ENCODE data around the gene RPLP2.
A peak's percentile ranks its signal among the peaks of the same experiment; 100 is the strongest.

The RPLP2 gene

DNA sequence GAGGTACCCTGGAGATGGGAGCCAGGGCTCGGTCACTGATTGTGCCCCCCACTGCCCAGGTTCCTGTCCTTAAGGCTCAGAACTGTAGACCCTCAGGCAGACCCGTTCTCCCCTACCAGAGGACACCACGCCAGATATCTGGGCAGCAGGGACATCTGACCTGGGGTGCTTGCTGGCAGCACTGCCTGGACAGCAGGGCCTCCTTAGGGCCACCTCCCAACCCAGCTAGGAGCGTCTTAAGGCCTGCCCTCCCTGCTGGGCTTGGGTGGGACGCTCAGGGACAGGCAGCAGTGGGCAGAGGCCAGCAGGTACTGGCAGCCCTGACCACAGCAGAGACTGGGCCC lies 29.5 kb downstream of the RPLP2 start:
- no peak for DNase-seq

GRCh38 chr11:839875-840617 lies 30.3 kb downstream of the RPLP2 start:
- no peak for DNase-seq

DNA sequence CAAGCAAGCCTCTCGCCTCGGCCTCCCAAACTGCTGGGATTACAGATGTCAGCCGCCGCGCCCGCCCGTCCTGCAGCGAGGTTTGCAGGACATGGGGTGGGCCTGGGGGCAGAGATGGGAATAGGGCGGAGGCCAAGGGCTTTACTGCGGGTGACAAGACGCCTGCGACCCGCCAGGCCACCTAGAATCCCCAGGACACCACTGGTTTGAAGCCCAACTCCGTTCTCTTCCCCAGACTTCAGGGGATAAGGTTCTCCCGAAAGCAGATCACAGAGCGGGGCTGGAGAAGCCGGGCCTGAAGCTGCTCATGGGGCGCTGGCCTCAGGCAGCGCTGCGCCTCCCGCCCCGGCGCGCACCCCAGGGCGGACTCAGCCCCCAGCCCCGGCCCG lies 32.2 kb downstream of the RPLP2 start:
- DNase-seq: peak; percentile 16

DNA sequence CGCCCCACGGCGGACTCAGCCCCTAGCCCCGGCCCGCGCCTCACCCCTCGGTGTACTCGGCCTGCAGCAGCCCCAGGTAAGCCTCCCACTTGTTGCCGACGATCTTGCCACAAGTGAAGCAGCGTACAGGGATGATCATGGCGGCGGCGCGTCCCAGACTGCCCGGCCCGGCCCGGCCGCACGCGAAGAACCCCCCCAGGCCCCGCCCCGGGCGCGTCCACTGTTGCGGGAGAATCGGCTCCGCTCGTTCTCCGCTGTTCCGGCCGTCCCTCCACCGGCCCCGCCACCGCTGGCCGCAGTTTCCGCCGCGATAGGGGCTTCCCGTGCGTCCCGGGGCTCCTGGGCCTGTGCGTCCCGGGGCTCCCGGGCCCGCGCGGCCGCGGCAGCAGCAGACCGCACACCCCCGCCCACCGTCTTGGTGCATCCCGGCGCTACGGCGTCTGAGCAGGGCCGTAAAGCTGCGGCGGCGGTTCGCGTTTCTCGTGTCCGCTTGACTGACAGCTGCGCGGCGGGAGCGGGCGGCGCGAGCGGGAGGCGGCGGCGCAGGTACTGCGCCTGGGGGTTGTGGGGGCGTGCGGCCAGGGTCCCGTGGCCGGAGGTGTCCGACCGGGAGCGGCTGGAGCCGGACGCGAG lies 32.7 kb downstream of the RPLP2 start, which contains the start of the genes POLR2L and TSPAN4:
TSS of gene POLR2L (minus strand) at position 160 of the 633 bp plus-strand sequence. CDS start at position 139, 21 bp downstream.
TSS of gene TSPAN4 (plus strand) at position 483 of the 633 bp plus-strand sequence. CDS start 7,453 bp downstream, outside the sequence.
- DNase-seq: peak; percentile 88

DNA sequence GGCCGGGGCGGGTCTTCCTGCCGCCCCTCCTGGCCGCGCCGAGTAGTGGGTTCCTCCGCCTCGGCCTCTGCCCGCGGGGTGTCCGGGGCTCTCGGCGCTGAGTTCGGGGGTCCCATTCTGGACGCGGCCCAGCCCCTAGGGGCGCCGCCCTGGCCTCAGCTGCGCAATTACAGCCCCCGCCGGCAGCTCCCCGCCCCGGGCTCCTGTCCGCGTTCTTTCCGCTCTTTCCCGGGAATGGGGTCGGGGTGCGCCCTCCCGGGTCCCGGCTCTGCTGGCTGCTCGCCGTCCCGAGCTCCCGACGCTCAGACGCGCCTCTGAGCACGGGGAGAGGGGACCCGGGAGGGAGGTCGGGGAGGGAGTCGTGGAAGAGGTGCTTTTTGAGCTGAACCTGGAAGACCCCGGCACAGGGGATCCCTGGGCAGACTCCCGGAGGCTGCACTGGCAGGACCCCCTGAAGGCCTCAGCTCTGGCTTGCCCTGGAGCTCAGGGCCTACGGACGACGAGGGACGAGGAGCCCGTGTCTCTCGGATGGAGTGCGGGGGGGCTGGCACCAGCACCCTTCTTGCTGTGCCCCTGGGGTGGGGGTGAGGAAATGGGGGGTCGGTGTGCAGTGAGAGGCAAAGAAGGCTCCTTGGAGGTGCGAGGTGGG lies 33.4 kb downstream of the RPLP2 start:
- no peak for DNase-seq

DNA sequence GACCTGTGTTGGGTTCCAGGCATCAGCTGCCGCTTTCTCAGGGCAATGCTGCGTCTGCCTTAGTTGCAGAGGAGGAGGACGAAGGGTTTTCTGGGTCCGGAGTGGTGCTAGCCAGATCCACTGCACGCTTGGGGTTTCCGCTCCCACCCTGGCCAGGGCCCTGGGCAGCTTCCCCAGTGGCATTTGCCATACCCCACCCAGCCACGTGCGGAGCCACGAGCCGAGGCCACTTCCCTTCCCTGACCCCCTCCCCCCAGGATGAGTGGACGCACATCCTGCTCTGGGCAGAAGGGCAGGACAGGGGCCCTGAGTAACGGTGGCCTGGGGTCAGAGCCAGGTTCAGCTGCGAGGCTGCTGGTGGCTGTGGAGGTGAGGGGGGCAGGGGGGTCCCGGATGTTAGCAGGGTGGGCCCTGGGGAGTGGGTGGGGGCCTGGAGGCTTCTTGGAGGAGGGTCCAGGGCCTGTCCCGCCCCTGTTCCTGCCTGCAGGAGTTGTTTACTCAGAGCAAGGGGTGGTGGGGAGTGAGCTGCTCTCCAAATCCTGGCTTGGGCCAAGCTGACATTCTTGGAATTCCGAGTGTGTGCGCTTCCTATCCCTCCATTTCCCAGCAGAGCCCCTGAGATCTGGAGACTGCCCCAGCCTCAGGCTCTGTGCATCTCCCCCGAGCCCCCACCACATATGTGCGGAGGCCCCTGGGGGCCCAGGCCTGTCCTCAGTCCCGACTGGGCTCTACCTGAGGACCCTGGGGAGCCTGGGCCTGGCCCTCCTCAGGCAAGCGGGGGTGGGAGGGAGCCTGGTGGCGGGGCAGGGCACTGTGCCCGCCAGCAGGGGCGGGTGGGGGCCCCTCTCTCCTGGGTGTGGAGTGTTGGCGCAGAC lies 34.3 kb downstream of the RPLP2 start:
- DNase-seq: no peak

DNA sequence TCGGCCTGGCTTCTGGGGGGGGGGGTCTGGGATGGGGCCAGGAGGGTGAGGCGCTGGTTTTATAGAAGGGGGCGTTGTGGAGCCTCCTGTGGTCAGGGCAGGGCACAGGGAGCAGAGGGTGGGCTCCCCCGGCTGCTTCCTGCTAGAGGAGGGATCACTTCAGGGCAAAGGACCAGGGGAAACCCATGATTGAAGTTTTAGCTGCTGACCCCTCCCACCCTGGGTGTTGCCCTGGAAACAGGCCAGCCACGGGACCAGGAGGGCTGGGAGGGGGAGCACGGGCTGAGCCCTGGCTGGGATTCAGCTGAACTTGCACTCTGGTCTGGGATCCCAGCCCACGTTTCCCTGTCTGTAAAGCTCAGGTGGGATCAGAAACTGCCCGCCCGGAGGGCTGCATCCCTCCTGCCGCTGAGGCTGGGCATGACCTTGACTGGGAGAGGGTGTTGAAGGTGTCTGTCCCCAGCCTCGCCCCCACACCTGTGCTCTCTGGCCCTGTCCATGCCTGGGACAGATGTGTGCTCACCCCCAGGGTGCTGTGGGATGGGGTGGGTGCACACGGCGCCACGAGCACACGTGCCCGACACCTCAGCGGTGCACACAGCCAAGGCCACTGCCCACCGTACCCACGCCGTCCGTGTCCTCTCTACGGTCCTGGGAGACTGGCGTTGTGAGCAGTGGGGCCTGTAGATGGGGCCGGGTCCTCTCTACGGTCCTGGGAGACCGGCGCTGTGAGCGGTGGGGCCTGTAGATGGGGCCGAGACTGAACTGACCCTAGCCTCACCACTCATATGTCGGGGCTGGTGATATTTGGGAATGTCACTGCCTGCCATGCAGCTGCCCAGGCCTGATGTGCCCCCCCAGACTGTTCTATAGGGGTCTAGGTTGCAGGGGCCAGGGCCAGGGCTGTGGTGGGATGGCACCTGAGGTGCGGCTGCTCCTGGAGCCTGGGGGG lies 35.2 kb downstream of the RPLP2 start:
- DNase-seq: no peak

DNA sequence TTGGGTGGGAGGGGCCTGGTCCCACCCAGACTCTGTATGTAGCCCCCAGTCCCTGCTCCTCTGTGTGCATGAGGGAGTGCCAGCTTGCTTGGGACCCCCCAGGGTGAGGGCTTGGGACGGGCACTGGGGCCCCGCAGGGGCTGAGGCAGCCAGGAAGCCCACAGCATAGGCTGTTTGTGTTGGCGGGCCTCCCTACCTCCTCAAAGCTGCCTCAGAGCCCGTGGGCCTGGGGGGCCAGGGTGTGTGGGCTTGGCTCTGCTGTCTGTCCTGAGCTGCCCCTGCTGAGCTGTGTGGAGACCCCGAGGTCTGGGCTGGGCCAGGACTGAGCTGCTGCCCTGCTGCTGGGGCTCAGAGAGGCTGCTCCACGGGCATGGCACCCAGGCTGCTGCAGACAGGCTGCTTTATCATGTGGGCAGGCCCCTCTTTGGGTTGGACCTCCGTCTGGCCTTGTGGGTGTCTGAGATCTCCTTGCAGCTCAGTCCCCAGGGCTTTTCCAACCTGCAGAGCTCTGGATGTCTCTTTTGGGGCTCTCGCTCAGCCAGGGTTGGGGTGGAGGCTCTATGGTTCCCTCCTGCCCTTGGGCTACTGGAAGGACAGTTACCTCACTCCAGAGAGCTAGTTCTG lies 36.2 kb downstream of the RPLP2 start:
- no peak for DNase-seq

GRCh38 chr11:846496-847098 lies 36.8 kb downstream of the RPLP2 start:
- DNase-seq: no peak

DNA sequence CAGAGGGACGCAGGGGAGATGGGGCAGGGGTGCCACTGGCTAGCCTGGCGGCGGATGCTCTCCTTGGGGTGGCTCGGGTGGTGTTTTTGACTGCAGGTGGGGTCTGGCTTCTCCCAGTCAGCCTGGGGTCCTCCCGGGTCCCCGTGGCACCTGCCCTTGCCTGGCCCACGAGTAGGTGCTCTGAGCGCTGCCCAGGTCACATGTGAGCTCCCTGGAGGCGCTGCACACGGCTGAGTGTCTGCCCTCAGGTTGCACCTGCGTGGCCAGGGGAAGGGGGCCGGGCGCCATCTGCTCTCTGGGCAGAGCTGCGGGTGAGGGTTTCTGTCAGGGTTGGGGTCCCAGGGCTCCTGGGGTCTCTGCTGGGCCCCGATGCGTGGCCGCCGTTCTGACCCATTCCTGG lies 38.1 kb downstream of the RPLP2 start:
- DNase-seq: no peak

- peak; percentile 67 for DNase-seq
These were observed 38.7 kb downstream of the RPLP2 start for GRCh38 chr11:848380-848931.

DNA sequence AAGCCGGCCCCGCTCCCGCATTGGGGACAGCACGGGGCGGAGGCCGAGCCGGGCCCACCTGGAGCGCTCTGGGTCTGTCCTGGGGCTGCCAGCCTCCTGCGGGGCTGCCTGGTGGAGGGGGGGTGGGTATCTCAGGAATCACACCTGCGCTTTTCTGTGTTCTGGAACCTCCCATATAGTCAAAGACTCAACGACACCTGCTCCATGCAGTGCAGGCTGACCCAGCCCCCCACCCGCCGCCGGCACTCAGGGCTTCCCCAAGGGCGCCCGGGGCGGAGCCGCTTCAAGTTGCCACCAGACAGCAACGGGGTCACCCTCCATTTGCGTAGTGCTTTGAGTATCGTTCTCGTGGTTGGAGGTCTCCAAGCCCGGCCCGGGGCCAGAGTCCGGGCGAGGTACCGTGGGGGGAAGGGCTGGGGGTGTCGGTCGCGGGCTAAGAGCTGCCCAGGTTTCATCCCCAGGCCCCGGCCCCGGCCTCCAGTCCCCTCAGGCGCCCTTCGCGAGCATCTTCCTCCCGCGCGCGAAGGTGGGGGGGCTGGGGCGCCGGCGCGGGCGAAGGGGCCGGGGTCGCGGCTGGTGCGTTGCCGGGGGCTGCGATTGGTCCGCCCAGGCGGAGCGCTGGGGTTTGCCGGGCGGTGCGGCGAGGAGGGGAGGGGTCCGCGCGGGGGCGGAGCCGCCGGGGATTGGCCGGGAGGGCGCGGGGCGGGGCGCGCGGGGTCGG lies 39.5 kb downstream of the RPLP2 start:
- no peak for DNase-seq

- no peak for DNase-seq
These were observed 40.4 kb downstream of the RPLP2 start for GRCh38 chr11:849951-850774.

- no peak for DNase-seq
These were observed 41.3 kb downstream of the RPLP2 start for GRCh38 chr11:850775-851763.

- no peak for DNase-seq
These were observed 43.0 kb downstream of the RPLP2 start for GRCh38 chr11:852762-853161.

GRCh38 chr11:853682-854448 lies 44.1 kb downstream of the RPLP2 start:
- no peak for DNase-seq

Data from activated gamma-delta T cell treated with Interleukin-2 at 50 U/mL for 16 hours (primary cell).